Fibroblast of pulmonary artery (primary cell): ENCODE results near the gene MOB3A.

Experiments
- DNase-seq: peaks from one replicate; pipeline ENCODE4 v3.0.0-alpha.2; 2010; ENCODE audit warnings: low read depth
- H3K4me3 ChIP-seq: replicated peaks from 2 replicates; pipeline ENCODE4 v1.5.1; 2011; ENCODE audit warnings: low read depth, mild to moderate bottlenecking, control low read depth, low read length, moderate library complexity
- CTCF ChIP-seq: IDR thresholded peaks from 2 replicates; pipeline ENCODE4 v1.5.1; 2011; ENCODE audit warnings: mild to moderate bottlenecking, control low read depth, low read length, inconsistent platforms; ENCODE audit errors: missing control alignments

MOB3A gene

DNA sequence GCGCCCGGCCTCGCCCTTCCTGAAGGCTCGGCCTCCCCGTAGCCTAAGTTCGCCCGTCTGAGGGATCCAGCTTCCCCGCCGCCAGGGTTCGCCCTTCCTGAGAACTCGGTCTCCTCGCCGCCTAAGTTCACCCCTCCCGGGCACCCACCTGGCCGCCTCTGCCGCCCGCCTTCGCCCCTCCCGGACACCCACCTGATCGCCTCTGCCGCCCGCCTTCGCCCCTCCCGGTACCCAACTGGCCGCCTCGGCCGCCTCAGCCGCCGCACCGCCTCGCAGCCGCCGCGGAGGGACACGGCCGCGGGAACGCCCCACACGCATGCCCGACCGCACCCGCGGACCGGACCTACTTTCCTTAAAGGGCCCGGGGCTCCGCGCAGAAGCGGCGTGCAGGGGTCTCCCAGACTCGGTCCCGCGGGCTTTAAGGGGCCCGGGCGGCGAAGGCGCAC is at the start of gene MOB3A:
Gene MOB3A (minus strand): TSS at position 293 of the 446 bp plus-strand sequence. CDS start 17,766 bp downstream, outside the sequence.
- peak; percentile 94 for DNase-seq
- H3K4me3 ChIP-seq = peak within 1 kb of the TSS; percentile 72
- peak; percentile 32 for TF ChIP-seq CTCF

DNA sequence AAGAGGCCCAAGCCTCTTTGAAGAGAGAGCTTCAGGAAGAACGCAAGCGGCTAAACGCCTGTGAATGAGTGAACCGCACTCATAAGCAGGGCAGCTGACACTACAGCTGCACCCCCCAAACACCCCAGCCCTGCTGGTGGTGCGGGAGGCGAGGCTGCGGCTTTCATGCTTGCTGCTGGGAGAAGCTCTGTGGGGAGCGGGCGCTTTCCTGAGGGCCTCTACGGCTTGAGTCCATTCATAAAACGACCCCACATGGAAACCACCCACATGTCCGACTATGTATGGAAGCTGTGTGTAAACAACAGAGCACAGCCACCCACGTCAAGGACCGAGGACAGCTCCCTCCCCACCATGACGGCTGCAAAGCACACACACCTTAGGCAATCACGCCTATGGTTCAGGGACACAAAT is 49.7 kb upstream of the MOB3A start:
- DNase-seq = no peak
- TF ChIP-seq CTCF = no peak
- H3K4me3 ChIP-seq = no peak overlapping the region

- H3K4me3 ChIP-seq = no peak overlapping the region
- TF ChIP-seq CTCF = no peak
- DNase-seq = no peak
Measured at GRCh38 chr19:2144190-2144589, 48.1 kb upstream of the MOB3A start.

- no peak for TF ChIP-seq CTCF
- no peak overlapping the region for H3K4me3 ChIP-seq
- no peak for DNase-seq
Measured at GRCh38 chr19:2142173-2142829, 46.2 kb upstream of the MOB3A start.

DNA sequence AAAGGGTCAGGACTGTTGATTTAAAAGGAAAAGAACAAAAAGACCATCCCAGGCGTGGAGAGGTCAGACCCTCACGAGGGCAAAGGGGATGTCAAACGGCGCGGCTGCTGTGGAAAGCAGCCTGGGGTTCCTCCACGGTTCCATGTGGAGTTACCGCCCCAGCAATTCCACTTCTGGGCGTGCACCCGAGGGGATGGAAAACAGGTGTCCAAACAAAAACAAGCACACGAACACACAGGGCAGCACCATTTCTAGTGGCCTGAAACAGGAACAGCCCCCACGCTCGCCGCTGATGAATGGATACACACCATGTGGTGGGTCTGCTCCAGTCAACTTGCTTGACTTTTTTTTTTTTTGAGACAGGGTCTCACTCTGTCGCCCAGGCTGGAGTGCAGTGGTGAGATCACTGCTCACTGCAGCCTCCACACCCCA is 44.0 kb upstream of the MOB3A start:
- no peak for DNase-seq
- TF ChIP-seq CTCF = no peak
- no peak overlapping the region for H3K4me3 ChIP-seq

GRCh38 chr19:2139385-2140137 is 43.4 kb upstream of the MOB3A start:
- DNase-seq = no peak
- H3K4me3 ChIP-seq = no peak overlapping the region
- TF ChIP-seq CTCF = no peak
